Ascending aorta (tissue), 2 donors: ENCODE data around the gene PRLR. TPM values are rescaled to one million over a fixed set of nuclear protein-coding genes. Genes with fewer than 3 reads are reported as not detected.

Experiments used
- DNase-seq, 2 donors: peaks; one replicate each; pipeline ENCODE4 v3.0.0-alpha.2; 2019; ENCODE audit warnings: low spot score in 2 of 2
- H3K27ac ChIP-seq, 2 donors: fragments of 200-600 bp; sonication (generic); one replicate each; pipeline ENCODE4 v1.5.1; 2016 to 2017; ENCODE audit warnings: mild to moderate bottlenecking in 1 of 2
- H3K27me3 ChIP-seq: fragments of 200-600 bp; sonication (generic); one replicate; pipeline ENCODE4 v1.5.1; 2017
- H3K36me3 ChIP-seq, 2 donors: fragments of 200-600 bp; sonication (generic); one replicate each; pipeline ENCODE4 v1.5.1; 2016
- H3K4me1 ChIP-seq, 2 donors: fragments of 200-600 bp; sonication (generic); one replicate each; pipeline ENCODE4 v1.5.1; 2016 to 2017; ENCODE audit warnings: mild to moderate bottlenecking in 1 of 2
- H3K4me3 ChIP-seq, 2 donors: fragments of 200-600 bp; sonication (generic); one replicate each; pipeline ENCODE4 v1.5.1; 2016 to 2017; ENCODE audit warnings: mild to moderate bottlenecking in 1 of 2
- H3K9me3 ChIP-seq, 2 donors: fragments of 200-600 bp; sonication (generic); one replicate each; pipeline ENCODE4 v1.5.1; 2016
- CTCF ChIP-seq, 3 experiments: fragments of 200-600 bp in 2 of 3; fragments of 450-650 bp in 1 of 3; sonication (generic) in 2 of 3; IDR thresholded peaks; one replicate each; pipeline ENCODE4 v1.5.1; 2016 to 2019; ENCODE audit warnings: antibody characterized with exemption in 3 of 3, mild to moderate bottlenecking in 1 of 3, moderate library complexity in 1 of 3
- intact Hi-C: fragments of 100-400 bp; cut with DNase I; formaldehyde crosslinking; loops from one replicate; pipeline ENCODE4 v1.15.1; 2023
- total RNA-seq: library from RNA; depleted of rRNA; stranded (reverse); fragments of >200 nt; gene quantifications from one replicate; pipeline ENCODE4 v1.1.0, GENCODE V29; 2016

Gene PRLR
- total RNA-seq, 1 donor from 2014 or later, result 0.43 TPM

GRCh38 chr5:35010676-35011075, 219.6 kb downstream of the PRLR start:
- intact Hi-C loops, result no loop called here

GRCh38 chr5:35009657-35010056, 220.6 kb downstream of the PRLR start:
- no peaks in the 10 kb centered on the region for H3K36me3 ChIP-seq
- H3K9me3 ChIP-seq, result no peaks in the 10 kb centered on the region
- DNase-seq, result no peak
- no peak for TF ChIP-seq CTCF (IDR thresholded peaks at IDR 0.05)
- no peaks in the 10 kb centered on the region for H3K27me3 ChIP-seq
- H3K4me3 ChIP-seq, result no peak overlapping the region
- H3K27ac ChIP-seq, result no peak overlapping the region
- no peaks in the 10 kb centered on the region for H3K4me1 ChIP-seq
- intact Hi-C loops, result no loop called here

More at GRCh38 chr5:35010676-35011075, 219.6 kb downstream of the PRLR start:
- DNase-seq, result no peak
- no peak overlapping the region for H3K27ac ChIP-seq
- H3K9me3 ChIP-seq, result no peaks in the 10 kb centered on the region
- no peaks in the 10 kb centered on the region for H3K4me1 ChIP-seq
- no peaks in the 10 kb centered on the region for H3K36me3 ChIP-seq
- no peak overlapping the region for H3K4me3 ChIP-seq
- TF ChIP-seq CTCF (IDR thresholded peaks at IDR 0.05), result no peak
- H3K27me3 ChIP-seq, result no peaks in the 10 kb centered on the region

GRCh38 chr5:35009019-35009418, 221.3 kb downstream of the PRLR start:
- no peak overlapping the region for H3K4me3 ChIP-seq
- no peaks in the 10 kb centered on the region for H3K9me3 ChIP-seq
- intact Hi-C loops, result no loop called here
- no peak overlapping the region for H3K27ac ChIP-seq
- H3K36me3 ChIP-seq, result no peaks in the 10 kb centered on the region
- no peaks in the 10 kb centered on the region for H3K4me1 ChIP-seq
- DNase-seq, result no peak
- H3K27me3 ChIP-seq, result no peaks in the 10 kb centered on the region
- TF ChIP-seq CTCF (IDR thresholded peaks at IDR 0.05), result no peak

- Histone ChIP-seq H3K4me1 (no peaks in the 10 kb centered on the region), H3K4me3 (no peak overlapping the region), H3K27ac (no peak overlapping the region), H3K27me3 (no peaks in the 10 kb centered on the region), H3K9me3 (no peaks in the 10 kb centered on the region), H3K36me3 (no peaks in the 10 kb centered on the region)
- intact Hi-C loops, result no loop called here
- no peak for DNase-seq
- no peak for TF ChIP-seq CTCF (IDR thresholded peaks at IDR 0.05)
Measured at GRCh38 chr5:35004771-35005170, 225.5 kb downstream of the PRLR start.

- no peaks in the 10 kb centered on the region for H3K4me1 ChIP-seq
- intact Hi-C loops, result no loop called here
- H3K27ac ChIP-seq, result no peak overlapping the region
- no peak for DNase-seq
- no peak overlapping the region for H3K4me3 ChIP-seq
- no peak for TF ChIP-seq CTCF (IDR thresholded peaks at IDR 0.05)
- H3K9me3 ChIP-seq, result no peaks in the 10 kb centered on the region
- no peaks in the 10 kb centered on the region for H3K36me3 ChIP-seq
- no peaks in the 10 kb centered on the region for H3K27me3 ChIP-seq
Measured at GRCh38 chr5:35004200-35004599, 226.1 kb downstream of the PRLR start.
